ENCODE measurements around the gene ICE1.

GRCh38 chr5:5524327-5524726 lies 101.8 kb downstream of the ICE1 start:
- TF ChIP-seq CTCF (conservative IDR thresholded peaks at IDR 0.05) (no peak), EZH2 (IDR thresholded peaks at IDR 0.05; ENCODE audit: low read depth) (no peak)
